HG03439 (cell line): ENCODE measurements around the gene VTI1A.

Experiments used
- ATAC-seq: cut with Tn5 transposase; IDR thresholded peaks from one replicate; pipeline ENCODE4 v1.9.1; 2021; ENCODE audit warnings: mild to moderate bottlenecking, moderate library complexity; ENCODE audit not compliant: unreplicated experiment

The VTI1A gene

DNA sequence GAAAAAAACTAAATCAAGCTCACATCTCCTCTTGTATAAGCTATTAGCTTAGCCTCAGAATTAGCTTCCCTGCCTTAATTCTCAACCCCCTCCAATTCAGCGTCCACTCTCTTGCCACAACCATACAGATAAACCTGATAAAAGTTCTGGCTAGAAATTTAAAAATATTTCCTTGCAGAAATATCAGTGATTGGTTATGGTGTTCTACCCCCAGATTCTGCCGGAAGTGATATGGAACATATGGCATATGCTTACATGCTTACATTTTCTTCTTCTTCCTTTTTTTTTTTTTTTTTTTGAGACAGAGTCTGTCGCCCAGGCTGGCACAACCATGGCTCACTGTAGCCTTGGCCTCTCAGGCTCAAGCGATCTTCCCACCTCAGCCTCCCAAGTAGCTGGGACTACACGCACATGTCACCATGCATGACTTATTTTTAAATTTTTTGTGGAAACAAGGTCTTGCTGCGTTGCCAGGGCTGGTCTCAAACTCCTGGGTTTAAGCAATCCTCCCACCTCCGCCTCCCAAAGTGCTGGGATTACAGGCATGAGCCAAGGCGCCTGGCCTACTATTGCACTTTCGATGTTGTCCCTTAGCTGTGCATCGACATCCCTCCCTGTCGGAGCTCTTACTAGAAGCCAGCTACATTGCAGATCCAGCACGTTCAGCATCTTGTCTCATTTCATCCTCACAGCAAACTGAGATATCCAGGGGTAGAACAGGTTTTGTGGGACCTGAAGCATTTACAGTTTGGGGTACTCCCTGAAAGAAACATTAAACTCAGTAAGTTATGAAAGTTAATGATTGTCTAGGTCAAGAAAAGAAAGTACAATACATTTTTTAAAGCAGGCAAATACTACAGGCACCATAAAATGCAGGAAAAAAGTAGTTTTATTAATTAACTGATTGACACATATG, 297.4 kb downstream of the VTI1A start:
- ATAC-seq, result no peak

DNA sequence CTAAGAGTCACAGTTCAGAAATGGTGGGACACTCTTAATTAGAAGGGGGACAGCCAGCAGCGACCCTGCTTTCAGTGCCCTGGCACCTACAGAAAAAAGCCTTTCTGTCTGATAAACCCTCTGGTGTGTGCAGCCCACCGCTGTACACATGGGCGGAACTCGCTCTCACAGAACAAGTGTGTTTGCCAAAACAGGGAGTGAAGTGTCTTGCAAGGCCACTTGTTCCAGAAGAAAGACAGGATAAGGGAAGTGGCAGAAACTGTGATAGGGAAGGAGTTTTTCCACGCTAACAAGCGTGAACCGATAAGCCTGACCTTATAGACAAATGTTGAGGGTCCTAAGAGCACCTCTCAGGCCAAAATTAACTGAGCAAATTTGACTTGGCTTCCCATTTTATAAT, 299.3 kb downstream of the VTI1A start:
- ATAC-seq, result no peak

DNA sequence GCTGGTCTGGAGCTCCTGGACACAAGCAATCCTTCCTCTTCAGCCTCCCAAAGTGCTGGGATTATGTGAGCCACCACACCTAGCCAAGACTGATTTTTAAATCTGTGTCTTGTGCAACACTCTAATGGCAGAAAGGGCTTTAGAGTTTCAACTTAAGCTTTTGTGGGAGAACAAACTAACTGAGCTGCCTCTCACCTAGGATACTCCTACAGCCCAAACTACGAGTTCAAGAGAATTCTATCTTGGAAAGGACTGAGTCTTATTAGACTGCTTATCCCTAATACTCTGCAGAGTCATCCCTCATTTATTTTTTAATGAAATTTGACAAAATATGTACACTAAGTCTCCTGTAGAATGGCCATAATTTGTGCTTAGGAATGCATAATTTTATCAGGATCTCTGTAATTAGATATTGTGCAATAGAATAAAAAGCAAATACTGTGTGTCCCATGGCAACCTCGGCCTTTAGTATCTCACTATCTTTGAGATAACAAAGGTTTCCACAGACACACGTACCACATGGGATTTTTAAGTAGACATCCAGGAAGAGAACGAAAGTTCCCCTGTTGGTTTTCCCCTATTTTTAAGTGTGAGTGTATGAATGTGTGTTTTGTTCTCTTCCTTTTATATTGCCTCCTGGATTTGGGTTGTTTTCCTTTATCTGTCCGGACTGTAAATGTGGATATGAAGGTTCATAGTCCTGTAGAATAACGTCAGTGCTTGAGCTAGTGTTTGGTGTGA, 303.6 kb downstream of the VTI1A start:
- no peak for ATAC-seq

DNA sequence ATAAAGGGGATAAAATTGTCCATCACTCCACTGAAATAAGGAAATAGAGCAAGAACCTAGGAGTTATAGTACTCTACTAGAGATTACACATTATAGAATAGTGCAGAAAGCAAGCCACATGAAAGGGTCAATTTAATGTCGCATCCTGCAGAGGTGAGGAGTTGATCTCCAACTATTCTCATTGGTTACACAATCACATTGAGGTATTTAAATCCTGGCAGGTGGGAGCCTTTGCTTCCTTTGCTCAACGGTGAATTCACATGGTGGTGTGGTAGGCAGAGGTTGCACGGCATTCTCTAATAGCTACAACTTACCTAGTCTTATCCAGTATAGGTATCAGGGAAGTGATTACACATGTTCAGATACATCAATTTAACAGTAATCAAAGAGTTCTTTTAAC, 304.6 kb downstream of the VTI1A start:
- no peak for ATAC-seq

DNA sequence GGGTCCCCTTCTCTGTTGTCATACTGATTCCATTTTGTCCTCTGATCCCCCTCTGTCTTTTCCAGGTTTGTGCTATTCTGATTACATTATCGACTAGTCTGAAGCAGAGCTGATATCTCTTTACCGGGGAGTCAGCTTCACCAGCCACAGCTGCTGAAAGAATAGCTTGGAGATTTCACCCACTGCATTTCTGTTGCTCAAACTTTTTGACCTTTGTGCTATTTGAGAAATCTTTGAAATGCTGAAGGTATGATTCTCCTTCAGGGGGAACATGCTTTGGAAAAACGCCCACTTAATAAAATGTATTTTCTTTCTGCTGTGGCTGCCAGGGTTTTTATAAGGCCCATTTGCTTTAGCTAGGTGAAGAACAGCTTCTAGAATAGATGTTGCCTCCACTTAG, 305.3 kb downstream of the VTI1A start:
- ATAC-seq, result no peak

DNA sequence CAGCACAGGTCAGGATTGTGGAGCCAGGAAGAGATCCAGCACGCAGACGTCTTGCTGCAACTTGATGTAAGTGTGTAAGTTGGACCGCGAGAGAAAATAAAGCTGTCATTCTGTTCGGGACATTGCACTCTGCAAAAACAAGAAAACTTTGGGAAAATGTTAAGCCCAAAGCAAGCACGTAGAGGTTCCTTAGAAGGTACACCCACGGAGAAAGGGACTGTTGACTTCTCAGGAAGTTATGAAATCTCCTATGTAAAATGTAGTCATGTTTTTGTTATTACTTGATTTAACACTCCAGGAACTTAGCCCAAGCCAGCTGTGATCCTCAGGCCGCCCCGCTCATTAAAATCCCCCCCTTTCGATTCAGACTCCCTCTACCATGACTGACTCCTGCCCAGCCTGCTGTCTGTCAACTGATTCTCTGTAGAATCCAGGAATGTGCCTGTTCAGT, 307.0 kb downstream of the VTI1A start:
- no peak for ATAC-seq

DNA sequence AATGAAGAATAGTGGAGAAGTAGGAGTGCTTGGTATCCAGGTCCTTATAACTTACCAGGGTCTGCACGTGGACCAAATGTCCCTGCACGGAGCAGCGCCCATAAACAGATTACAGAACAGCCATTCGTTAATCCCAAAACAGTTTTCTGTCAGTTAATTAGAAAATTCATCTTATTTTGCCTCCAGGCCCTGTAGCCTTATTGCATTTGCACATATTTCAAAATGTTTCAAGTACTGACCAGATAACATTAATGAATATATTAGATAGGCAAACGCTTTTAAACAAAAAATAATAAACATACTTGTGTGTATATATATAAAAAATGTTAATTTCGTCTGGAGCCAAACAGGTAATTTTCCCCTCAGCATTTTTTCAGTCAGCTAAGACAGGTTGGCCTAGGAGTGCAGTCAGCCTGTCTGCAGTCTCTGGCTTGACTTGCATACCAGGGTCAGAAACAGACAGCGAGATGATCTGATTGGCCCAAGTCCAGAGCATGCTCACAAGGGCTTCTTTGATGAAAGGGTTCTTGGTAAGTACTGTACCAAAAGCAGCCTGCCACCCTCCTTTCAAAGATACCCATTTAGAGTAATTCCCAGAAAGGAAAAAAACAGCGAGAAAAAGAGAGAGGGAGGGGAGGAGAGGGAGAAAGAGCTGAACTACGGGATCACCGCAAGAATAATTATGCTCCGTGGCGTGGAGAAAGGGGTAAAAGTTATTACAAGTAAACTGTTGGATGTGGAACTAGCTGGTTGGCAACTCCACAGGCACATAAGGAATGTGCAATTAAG, 308.6 kb downstream of the VTI1A start:
- ATAC-seq, result no peak

DNA sequence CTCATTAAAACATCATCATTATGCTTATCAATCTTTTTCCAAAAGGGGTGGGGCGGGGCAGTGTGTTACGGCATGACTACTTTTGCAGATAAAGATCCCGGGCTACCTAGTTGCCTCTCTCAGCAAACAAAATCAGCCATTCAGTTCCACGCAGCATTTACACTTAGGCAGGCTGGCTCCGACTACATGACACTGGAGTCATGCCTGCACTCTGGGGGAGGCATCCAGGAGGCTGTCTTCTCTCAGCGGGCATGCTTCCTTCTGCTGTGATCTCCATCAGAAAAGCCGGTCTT, 309.2 kb downstream of the VTI1A start:
- no peak for ATAC-seq

DNA sequence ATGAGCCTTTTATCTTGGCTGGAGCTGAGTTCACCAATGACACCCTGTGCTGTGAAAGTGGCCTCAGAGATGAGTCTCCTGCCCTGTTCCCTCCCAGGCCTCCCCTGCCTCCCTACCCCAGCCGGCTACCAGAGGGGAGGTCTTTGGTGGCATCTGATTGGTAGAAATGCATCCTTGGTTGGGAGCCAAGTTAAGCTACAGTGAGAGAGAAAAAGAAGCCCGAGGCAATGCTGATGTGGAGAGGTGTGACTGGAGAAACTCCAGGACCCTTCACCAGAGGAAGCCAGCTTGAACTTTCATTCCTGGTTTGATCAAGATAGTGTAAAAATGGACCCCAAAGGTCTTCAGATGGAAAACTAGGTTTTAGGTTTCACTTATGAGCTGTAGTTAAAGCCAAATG, 311.9 kb downstream of the VTI1A start:
- no peak for ATAC-seq

DNA sequence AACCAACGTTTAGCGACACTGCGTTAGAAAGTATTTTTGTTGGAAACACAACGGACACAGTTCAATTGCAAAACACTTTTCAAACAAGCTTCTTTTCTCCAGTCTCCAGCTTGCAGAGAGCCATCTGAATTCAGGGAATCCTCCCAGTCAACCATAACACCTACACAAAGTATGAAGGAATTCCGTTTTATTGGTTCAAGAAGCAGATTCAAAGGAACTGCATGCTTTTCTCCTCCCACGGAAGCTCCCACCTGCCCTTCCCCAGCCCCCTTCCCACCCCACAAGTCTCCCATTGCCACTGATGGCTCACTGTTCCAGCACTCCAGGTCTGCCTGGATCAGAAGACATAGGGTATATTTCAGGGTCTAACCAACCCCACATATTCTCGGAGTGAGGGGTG, 312.5 kb downstream of the VTI1A start:
- no peak for ATAC-seq

DNA sequence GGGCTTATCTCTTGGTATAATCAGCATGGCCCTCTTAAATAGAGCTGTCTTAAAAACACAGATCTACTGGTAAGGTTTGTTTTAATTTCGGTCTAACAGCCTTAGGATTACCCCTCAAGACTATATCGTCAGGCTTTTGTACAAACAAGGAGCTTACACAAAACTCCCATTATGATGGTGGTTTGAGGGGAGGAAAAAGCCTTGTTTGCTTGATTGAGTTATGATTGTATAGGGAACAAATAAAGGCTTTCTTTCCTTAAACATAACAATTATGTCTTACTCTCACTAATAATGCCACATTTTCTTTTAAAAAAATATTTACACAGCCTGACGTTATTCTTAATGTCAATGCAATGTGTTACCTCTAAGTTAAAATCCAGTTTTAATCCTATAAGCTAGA, 314.2 kb downstream of the VTI1A start:
- no peak for ATAC-seq

DNA sequence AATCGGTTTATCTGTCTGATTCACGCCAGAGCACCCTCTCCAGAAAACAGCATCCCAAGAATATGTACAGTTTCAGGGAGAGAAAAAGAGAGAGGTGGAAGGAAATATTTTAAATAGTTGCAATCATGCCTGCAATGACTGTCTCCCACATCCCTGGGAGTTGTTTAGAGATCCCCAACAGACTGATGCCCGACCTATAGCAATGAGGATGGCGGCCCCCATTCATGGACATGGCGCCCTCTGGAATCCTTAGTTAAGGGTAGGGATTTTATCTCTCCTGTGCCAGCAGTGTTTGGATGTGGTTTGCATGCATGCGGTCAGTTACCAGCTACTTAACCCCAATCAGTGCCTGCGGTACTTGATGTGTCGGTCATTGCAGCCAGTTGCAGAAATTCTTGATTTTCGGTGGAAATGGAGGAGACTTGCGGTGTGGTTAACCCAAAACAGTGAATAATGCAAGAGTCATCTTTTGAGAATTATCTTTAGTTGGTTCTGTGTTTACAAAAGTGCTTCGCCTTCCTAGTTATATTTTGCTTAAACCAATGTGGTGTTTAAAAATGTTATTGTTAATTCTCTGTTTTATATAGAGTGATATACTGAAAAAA, 317.0 kb downstream of the VTI1A start:
- ATAC-seq, result no peak

DNA sequence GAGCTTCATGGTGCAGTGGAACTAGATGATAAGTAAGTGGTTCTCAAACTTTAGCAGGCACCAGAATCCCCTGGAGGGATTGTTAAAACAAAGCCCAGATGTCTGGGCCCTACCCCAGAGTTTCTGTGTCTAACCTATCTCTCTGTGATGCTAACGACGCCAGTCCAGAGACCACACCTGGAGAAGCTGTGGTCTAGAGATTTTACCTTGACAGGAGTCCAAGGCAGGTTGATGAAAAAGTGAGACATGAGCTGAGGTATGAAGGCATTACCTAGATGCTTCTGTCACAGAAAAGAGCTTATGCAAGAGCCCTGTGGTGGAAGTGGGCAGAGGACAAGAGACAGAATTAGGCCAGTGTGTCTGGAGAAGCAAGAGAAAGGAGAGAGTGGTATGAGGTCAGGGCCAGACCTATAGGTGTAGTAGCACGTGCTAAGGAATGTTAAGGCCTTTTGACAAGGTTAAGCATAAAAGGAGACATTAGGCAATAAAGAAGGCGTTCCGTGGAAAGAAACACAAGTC, 318.8 kb downstream of the VTI1A start:
- ATAC-seq, result no peak

DNA sequence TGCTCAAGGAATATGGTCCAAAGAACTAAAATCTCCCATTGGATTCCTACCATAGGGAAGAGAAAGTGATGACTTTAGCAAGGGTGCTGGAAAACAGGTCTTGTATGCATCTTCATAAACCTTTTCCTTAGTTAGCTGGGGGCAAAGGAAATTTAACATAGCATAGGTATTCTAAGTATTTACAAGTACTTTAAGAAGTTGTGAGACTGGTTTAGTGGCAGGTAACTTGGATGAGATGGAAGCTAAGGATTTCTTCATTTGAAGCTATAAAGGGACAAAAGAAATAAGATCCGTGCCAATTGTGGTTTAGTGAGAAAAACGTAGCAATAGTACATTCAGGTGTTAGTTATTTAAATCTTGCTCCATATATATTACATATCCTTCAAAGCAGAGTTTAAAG, 319.6 kb downstream of the VTI1A start:
- no peak for ATAC-seq

DNA sequence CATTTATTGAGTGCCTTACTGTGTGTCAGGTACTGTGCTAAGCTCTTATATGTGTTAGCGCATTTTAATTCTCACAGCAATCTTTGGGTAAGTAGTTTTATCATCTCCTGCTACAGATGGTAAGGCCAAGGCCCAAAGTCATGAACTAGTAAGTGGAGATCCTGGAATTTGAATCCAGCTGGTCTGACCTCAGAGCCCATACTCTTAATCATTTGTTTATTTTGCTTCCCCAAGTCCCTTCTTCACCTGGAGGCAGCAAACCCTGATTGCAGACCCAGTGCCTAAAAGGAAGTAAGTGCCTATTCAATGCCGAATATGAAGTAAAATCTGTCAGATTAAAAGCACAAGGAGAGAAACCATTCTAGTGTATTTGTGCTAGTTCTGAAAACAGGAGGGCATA, 320.1 kb downstream of the VTI1A start:
- no peak for ATAC-seq

DNA sequence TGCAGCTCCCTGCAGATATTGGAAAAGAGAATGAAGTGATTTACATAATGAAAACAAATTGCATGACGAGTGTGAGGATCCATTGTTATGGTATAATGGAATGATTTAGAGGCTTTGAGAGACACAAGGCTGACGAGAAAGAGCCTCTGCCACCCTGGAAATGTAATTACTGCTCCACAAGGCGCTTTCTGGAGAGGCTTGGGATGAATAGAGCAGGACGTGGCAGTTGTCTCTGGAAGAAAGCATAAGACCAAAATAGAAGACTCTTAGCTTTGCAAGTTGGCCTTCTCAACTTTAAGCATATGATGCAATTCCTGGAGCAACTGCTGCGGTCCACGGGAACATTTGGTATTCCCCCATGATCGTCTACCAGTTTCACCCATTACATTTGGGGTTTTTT, 321.1 kb downstream of the VTI1A start:
- ATAC-seq, result no peak

DNA sequence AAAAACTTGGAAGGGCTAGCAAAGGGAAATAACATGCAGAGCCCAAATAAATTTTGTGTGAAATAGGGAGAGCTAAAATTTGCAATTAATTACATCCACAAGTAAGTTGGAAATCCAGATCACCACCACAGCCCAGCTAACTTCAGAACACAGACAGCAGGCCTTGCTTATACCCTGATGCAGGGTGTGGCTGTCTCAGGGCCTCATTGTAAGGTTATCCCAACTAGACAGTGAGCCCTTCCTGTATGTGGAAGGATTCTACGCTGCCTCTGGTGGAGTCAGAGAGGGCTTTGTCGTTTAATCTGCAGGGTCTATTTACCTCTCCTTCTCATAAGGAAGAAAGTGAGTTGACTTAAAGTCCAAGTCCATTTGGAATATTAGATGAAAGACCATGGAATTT, 322.1 kb downstream of the VTI1A start:
- ATAC-seq, result no peak

DNA sequence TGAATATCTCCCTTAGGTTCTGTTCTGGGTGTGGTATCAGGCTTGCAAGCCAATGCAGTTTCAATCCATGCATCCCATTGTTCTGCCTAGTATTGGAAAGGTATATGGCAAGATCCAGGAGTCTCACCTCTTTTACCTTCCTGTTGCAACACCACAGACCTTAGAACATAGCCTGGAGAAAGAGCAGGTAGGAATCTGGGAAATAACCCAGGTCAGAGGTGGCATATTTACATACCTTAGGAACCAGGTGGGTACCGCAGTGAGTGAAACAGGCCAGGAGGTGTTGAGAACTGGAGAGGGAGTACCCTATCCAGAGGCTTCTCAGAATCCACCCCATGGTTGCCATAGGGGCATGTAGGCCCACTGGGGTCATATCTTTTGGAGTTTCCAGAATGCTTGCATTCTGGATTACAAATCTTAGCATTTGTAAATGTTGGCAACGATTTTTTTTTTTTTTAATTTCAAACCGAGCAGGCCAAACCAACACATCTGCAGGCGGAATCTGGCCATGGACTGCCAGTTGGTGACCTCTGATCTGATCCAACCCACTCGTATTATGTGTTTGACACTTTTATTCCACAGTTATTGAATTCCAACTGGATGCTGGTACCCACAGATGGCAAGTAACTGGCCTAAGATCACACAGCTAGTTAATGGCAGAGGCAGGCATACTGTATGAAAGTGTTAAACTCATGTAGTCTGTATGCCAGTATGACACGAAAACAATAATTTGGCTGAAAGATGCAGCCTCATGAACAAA, 322.8 kb downstream of the VTI1A start:
- no peak for ATAC-seq

DNA sequence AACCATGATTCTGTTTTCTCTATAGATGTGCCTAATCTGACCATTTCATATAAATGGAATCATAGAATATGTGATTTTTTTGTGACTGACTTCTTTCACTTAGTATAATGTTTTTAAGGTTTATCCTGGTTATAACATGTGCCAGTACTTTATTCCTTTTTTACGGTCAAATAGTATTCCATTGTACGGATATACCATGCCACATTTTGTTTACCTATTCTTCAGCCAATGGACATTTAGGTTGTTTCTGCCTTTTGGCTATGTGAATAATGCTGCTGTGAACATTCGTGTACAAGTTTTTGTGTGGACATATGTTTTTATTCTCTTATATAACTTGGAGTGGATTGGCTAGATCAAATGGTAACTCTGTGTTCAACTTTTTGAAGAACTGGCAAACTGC, 324.7 kb downstream of the VTI1A start:
- ATAC-seq, result no peak

DNA sequence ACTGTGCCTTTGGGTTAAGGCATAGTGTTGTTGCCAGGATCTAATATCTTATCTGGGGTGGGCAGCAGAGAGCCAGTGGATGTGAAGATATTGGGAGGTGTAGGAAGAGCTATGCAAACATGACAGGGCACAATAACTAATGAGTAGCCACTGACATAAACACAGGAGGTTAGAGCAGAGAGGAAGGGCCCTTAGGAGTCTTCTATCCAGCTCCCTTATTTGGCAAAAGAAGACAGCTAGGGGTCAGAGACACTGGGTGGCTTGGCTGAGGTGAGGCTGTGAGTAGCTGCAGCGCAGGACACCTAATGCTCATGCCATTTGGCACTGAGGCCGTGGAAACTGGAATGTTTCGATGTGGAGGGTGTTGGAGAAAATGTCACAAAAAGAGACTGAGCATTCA, 326.8 kb downstream of the VTI1A start:
- ATAC-seq, result no peak
